HG03565 (cell line): ENCODE measurements around the gene TRAPPC3.

Experiments
- ATAC-seq: cut with Tn5 transposase; IDR thresholded peaks from one replicate; pipeline ENCODE4 v1.9.1; 2021; ENCODE audit warnings: mild to moderate bottlenecking, moderate library complexity; ENCODE audit not compliant: unreplicated experiment

TRAPPC3 gene

GRCh38 chr1:36154335-36154734 is 5.0 kb upstream of the TRAPPC3 start:
- ATAC-seq: no peak

GRCh38 chr1:36153476-36153875 is 4.2 kb upstream of the TRAPPC3 start:
- no peak for ATAC-seq

- ATAC-seq: no peak
Measured at GRCh38 chr1:36151845-36152203, 2.5 kb upstream of the TRAPPC3 start.

GRCh38 chr1:36151134-36151844 is 2.0 kb upstream of the TRAPPC3 start:
- no peak for ATAC-seq

GRCh38 chr1:36150296-36151133 is 1.2 kb upstream of the TRAPPC3 start:
- ATAC-seq: peak; percentile 39

- ATAC-seq: no peak
Measured at GRCh38 chr1:36149973-36150295, 648 bp upstream of the TRAPPC3 start.

GRCh38 chr1:36148821-36149236 is 457 bp downstream of the TRAPPC3 start:
- ATAC-seq: no peak

GRCh38 chr1:36144413-36144812 is 4.9 kb downstream of the TRAPPC3 start:
- ATAC-seq: no peak

GRCh38 chr1:36143424-36143823 is 5.9 kb downstream of the TRAPPC3 start:
- peak; percentile 43 for ATAC-seq

- ATAC-seq: no peak
Measured at GRCh38 chr1:36142121-36142520, 7.2 kb downstream of the TRAPPC3 start.

GRCh38 chr1:36139521-36139920 is 9.8 kb downstream of the TRAPPC3 start:
- no peak for ATAC-seq

GRCh38 chr1:36137776-36138175 is 11.5 kb downstream of the TRAPPC3 start:
- ATAC-seq: no peak

- no peak for ATAC-seq
Measured at GRCh38 chr1:36137226-36137625, 12.1 kb downstream of the TRAPPC3 start.

- ATAC-seq: no peak
Measured at GRCh38 chr1:36136535-36136934, 12.8 kb downstream of the TRAPPC3 start.

- ATAC-seq: no peak
Measured at GRCh38 chr1:36135796-36136195, 13.5 kb downstream of the TRAPPC3 start.

- no peak for ATAC-seq
Measured at GRCh38 chr1:36135330-36135667, 14.0 kb downstream of the TRAPPC3 start.

GRCh38 chr1:36134505-36135329 is 14.6 kb downstream of the TRAPPC3 start:
- ATAC-seq: no peak

- no peak for ATAC-seq
Measured at GRCh38 chr1:36134031-36134430, 15.3 kb downstream of the TRAPPC3 start.

- no peak for ATAC-seq
Measured at GRCh38 chr1:36133484-36133883, 15.8 kb downstream of the TRAPPC3 start.

- ATAC-seq: no peak
Measured at GRCh38 chr1:36132029-36132428, 17.3 kb downstream of the TRAPPC3 start.

GRCh38 chr1:36128905-36129206 is 20.4 kb downstream of the TRAPPC3 start:
- no peak for ATAC-seq
